22Rv1 (cell line): ENCODE data around the gene NMNAT2.
"Not testable (repeated sequence)": the region's sequence is repeated elsewhere in the genome, so short reads cannot be mapped to it uniquely, and the experiment has no call there.

Experiments used
- H3K27ac ChIP-seq: fragments of 450-650 bp; 2 replicates; pipeline ENCODE4 v1.5.1; 2017
- ZFX ChIP-seq: fragments of 450-650 bp; IDR thresholded peaks from 2 replicates; pipeline ENCODE4 v1.6.1; 2017; ENCODE audit warnings: antibody characterized with exemption, borderline replicate concordance
- TF ChIP-seq, protein P1 (sequence below): fragments of 450-650 bp; IDR thresholded peaks from 2 replicates; pipeline ENCODE4 v1.5.1; 2017; ENCODE audit warnings: mild to moderate bottlenecking

NMNAT2 gene

GRCh38 chr1:183404476-183404875 lies 13.7 kb downstream of the NMNAT2 start:
- H3K27ac ChIP-seq: no peak overlapping the region
- no peak for TF ChIP-seq ZFX
- TF ChIP-seq, protein P1, sequence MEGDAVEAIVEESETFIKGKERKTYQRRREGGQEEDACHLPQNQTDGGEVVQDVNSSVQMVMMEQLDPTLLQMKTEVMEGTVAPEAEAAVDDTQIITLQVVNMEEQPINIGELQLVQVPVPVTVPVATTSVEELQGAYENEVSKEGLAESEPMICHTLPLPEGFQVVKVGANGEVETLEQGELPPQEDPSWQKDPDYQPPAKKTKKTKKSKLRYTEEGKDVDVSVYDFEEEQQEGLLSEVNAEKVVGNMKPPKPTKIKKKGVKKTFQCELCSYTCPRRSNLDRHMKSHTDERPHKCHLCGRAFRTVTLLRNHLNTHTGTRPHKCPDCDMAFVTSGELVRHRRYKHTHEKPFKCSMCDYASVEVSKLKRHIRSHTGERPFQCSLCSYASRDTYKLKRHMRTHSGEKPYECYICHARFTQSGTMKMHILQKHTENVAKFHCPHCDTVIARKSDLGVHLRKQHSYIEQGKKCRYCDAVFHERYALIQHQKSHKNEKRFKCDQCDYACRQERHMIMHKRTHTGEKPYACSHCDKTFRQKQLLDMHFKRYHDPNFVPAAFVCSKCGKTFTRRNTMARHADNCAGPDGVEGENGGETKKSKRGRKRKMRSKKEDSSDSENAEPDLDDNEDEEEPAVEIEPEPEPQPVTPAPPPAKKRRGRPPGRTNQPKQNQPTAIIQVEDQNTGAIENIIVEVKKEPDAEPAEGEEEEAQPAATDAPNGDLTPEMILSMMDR: no peak

GRCh38 chr1:183403498-183403897 lies 14.7 kb downstream of the NMNAT2 start:
- TF ChIP-seq, protein P1: no peak
- no peak for TF ChIP-seq ZFX
- H3K27ac ChIP-seq: no peak overlapping the region

GRCh38 chr1:183401565-183401964 lies 16.6 kb downstream of the NMNAT2 start:
- H3K27ac ChIP-seq: not testable (repeated sequence)

DNA sequence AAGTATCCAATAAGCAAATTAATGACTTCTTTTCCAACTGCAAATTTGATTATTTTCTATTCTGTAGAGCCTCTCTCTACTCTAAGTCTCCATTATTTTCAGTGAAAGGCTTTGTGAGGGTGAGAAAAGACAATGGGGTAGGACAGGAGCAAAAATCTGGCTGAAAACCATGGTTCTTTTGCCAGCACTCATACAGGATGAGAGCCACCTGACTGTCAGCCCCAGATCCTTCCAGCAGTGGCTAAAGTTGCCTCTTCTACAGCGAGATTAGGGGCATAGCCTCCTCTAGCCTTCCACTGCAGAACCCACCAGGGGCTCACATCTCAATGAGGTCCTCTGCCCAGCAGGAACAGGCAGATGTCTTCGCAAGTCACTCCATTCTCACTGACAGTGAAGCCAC lies 23.7 kb downstream of the NMNAT2 start:
- no peak for TF ChIP-seq ZFX
- TF ChIP-seq, protein P1: no peak

DNA sequence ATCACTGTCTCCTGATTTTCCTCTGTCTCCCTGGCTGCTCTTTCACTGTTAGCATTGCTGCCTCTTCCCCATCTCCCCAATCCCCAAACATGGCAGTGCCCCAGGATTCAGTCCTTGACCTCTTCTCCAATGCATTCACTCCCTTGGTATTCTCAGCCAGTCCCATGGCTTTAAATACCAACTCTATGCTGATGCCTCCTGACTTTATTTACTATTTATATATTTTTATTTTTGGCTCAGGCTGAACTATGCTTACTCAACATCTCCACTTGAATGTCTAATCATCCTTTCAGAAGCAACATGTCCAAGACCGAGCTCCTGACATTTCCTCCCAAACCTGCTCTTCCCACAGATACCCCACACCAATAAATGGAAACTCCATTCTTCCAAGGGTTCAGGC lies 26.3 kb downstream of the NMNAT2 start:
- no peak overlapping the region for H3K27ac ChIP-seq
- TF ChIP-seq, protein P1: no peak
- no peak for TF ChIP-seq ZFX

More for the DNA sequence above, 23.7 kb downstream of the NMNAT2 start:
- H3K27ac ChIP-seq: no peak overlapping the region

DNA sequence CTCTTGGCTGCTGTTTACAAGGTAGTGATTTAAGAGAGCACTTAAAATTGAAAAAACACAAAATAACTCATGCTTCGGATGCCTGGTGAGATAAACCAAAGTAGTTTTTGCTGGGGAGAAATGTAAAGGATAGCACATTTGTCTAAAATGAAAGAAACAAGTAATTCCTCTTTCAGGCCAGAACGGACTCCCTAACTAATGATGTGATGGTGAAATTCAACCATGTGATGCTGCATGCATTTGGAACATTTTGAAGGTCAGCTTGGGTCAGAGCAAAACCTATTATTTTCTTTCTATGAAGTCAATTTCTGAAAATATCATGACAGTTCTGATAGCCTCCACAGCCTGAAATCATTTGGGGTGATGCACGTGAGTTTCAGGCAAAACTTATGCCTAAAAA lies 27.6 kb downstream of the NMNAT2 start:
- no peak overlapping the region for H3K27ac ChIP-seq
- no peak for TF ChIP-seq ZFX
- TF ChIP-seq, protein P1: no peak

DNA sequence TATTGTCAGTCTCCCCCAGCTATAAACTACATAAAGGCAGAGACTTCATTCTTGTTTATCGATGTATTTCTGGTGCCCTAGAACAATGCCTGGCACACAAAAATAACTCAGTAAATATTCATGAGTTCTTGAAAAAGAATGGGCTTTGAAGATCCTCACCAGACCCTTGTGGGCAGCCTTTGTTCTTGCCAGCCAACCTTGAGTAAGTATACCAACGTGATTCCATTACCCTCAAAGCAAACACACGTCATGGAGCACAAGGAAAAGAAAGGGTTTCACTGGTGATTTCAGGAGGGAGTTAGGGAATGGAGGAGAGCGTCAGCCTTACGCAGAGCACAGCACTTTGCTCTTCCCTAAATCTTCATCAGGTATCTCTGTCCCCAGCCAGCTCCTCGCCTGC lies 29.4 kb downstream of the NMNAT2 start:
- TF ChIP-seq, protein P1: no peak
- TF ChIP-seq ZFX: no peak
- no peak overlapping the region for H3K27ac ChIP-seq
